GM21576 (cell line): ENCODE results near the gene JUND.

Experiments
- ATAC-seq: cut with Tn5 transposase; IDR thresholded peaks from one replicate; pipeline ENCODE4 v1.9.1; 2021; ENCODE audit warnings: mild to moderate bottlenecking, moderate library complexity; ENCODE audit not compliant: unreplicated experiment

Gene JUND

GRCh38 chr19:18271433-18271841 lies 10.0 kb downstream of the JUND start:
- ATAC-seq: no peak

- ATAC-seq: no peak
Observed at GRCh38 chr19:18270326-18270725, 11.1 kb downstream of the JUND start.

GRCh38 chr19:18269070-18269723 lies 12.2 kb downstream of the JUND start:
- ATAC-seq: no peak

GRCh38 chr19:18266771-18267686 lies 14.4 kb downstream of the JUND start:
- no peak for ATAC-seq

- ATAC-seq: no peak
Observed at GRCh38 chr19:18265582-18265981, 15.8 kb downstream of the JUND start.

GRCh38 chr19:18264971-18265540 lies 16.4 kb downstream of the JUND start:
- ATAC-seq: no peak

- ATAC-seq: no peak
Observed at GRCh38 chr19:18264137-18264854, 17.1 kb downstream of the JUND start.

GRCh38 chr19:18263324-18264136 lies 17.9 kb downstream of the JUND start:
- no peak for ATAC-seq

GRCh38 chr19:18262917-18263316 lies 18.5 kb downstream of the JUND start:
- ATAC-seq: no peak

GRCh38 chr19:18262144-18262543 lies 19.3 kb downstream of the JUND start:
- ATAC-seq: no peak

GRCh38 chr19:18261474-18261873 lies 19.9 kb downstream of the JUND start:
- ATAC-seq: no peak

- no peak for ATAC-seq
Observed at GRCh38 chr19:18259893-18260292, 21.5 kb downstream of the JUND start.

GRCh38 chr19:18257503-18258470 lies 23.6 kb downstream of the JUND start:
- no peak for ATAC-seq

- ATAC-seq: no peak
Observed at GRCh38 chr19:18254546-18255503, 26.6 kb downstream of the JUND start.

GRCh38 chr19:18253716-18254115 lies 27.7 kb downstream of the JUND start:
- ATAC-seq: no peak

- ATAC-seq: no peak
Observed at GRCh38 chr19:18253130-18253529, 28.3 kb downstream of the JUND start.

- ATAC-seq: no peak
Observed at GRCh38 chr19:18252370-18252717, 29.1 kb downstream of the JUND start.
